Activated naive CD8-positive, alpha-beta T cell treated with anti-CD3 and anti-CD28 coated beads, Interleukin-2, amount 50 U/mL, for 24 hours (primary cell): Measurements from ENCODE around the gene CFAP58.

Source experiments
- ATAC-seq: fragments of 150-1000 bp; cut with Tn5 transposase; one replicate; pipeline ENCODE4 v1.10.0; 2021
- DNase-seq: peaks from one replicate; pipeline ENCODE4 v3.0.0; 2021
- H3K27ac Mint-ChIP-seq: one replicate; pipeline ENCODE4 v1.8.0; 2021; ENCODE audit warnings: mild to moderate bottlenecking, mixed read lengths
- H3K27me3 Mint-ChIP-seq: one replicate; pipeline ENCODE4 v1.8.0; 2021; ENCODE audit warnings: mixed read lengths
- H3K36me3 Mint-ChIP-seq: one replicate; pipeline ENCODE4 v1.8.0; 2021; ENCODE audit warnings: low read depth, mixed read lengths
- H3K4me1 Mint-ChIP-seq: one replicate; pipeline ENCODE4 v1.8.0; 2021; ENCODE audit warnings: mixed read lengths
- H3K4me3 Mint-ChIP-seq: one replicate; pipeline ENCODE4 v1.8.0; 2021; ENCODE audit warnings: mild to moderate bottlenecking, moderate library complexity, mixed read lengths
- H3K9me3 Mint-ChIP-seq: one replicate; pipeline ENCODE4 v1.8.0; 2021; ENCODE audit warnings: mixed read lengths

CFAP58 gene

GRCh38 chr10:104406715-104407650, 53.4 kb downstream of the CFAP58 start:
- no peak overlapping the region for H3K4me3 Mint-ChIP-seq
- H3K27ac Mint-ChIP-seq: no peak overlapping the region
- ATAC-seq (no peak), DNase-seq (no peak)
- no peaks in the 10 kb centered on the region for H3K36me3 Mint-ChIP-seq
- H3K4me1 Mint-ChIP-seq: no peaks in the 10 kb centered on the region
- peaks cover 4% of the 10 kb centered on the region for H3K27me3 Mint-ChIP-seq
- no peaks in the 10 kb centered on the region for H3K9me3 Mint-ChIP-seq

- Mint-ChIP-seq H3K27me3 (peaks cover 8% of the 10 kb centered on the region), H3K36me3 (no peaks in the 10 kb centered on the region), H3K27ac (no peak overlapping the region), H3K4me3 (no peak overlapping the region), H3K4me1 (peaks cover 2% of the 10 kb centered on the region), H3K9me3 (no peaks in the 10 kb centered on the region)
- DNase-seq (no peak), ATAC-seq (no peak)
Observed at GRCh38 chr10:104413528-104413927, 59.9 kb downstream of the CFAP58 start.

- Mint-ChIP-seq H3K36me3 (no peaks in the 10 kb centered on the region), H3K27me3 (peaks cover 6% of the 10 kb centered on the region), H3K4me1 (peaks cover 2% of the 10 kb centered on the region), H3K4me3 (no peak overlapping the region), H3K27ac (no peak overlapping the region), H3K9me3 (no peaks in the 10 kb centered on the region)
- no peak for ATAC-seq
- no peak for DNase-seq
Observed at GRCh38 chr10:104415526-104416165, 62.0 kb downstream of the CFAP58 start.

GRCh38 chr10:104416851-104417250, 63.2 kb downstream of the CFAP58 start:
- Mint-ChIP-seq H3K4me3 (no peak overlapping the region), H3K4me1 (peaks cover 2% of the 10 kb centered on the region), H3K27ac (no peak overlapping the region), H3K27me3 (peaks cover 6% of the 10 kb centered on the region), H3K9me3 (no peaks in the 10 kb centered on the region), H3K36me3 (no peaks in the 10 kb centered on the region)
- DNase-seq (no peak), ATAC-seq (no peak)

GRCh38 chr10:104417637-104418292, 64.1 kb downstream of the CFAP58 start:
- no peaks in the 10 kb centered on the region for H3K36me3 Mint-ChIP-seq
- H3K4me3 Mint-ChIP-seq: no peak overlapping the region
- no peak for DNase-seq
- no peaks in the 10 kb centered on the region for H3K9me3 Mint-ChIP-seq
- peaks cover 2% of the 10 kb centered on the region for H3K4me1 Mint-ChIP-seq
- H3K27ac Mint-ChIP-seq: no peak overlapping the region
- ATAC-seq: no peak
- peaks cover 6% of the 10 kb centered on the region for H3K27me3 Mint-ChIP-seq

- no peak for DNase-seq
- H3K36me3 Mint-ChIP-seq: no peaks in the 10 kb centered on the region
- H3K27me3 Mint-ChIP-seq: no peaks in the 10 kb centered on the region
- H3K27ac Mint-ChIP-seq: no peak overlapping the region
- H3K4me1 Mint-ChIP-seq: no peaks in the 10 kb centered on the region
- no peak for ATAC-seq
- H3K4me3 Mint-ChIP-seq: no peak overlapping the region
- no peaks in the 10 kb centered on the region for H3K9me3 Mint-ChIP-seq
Observed at GRCh38 chr10:104424719-104425118, 71.1 kb downstream of the CFAP58 start.

GRCh38 chr10:104427989-104428388, 74.4 kb downstream of the CFAP58 start:
- H3K9me3 Mint-ChIP-seq: no peaks in the 10 kb centered on the region
- no peaks in the 10 kb centered on the region for H3K36me3 Mint-ChIP-seq
- DNase-seq: no peak
- H3K27ac Mint-ChIP-seq: no peak overlapping the region
- no peak overlapping the region for H3K4me3 Mint-ChIP-seq
- H3K4me1 Mint-ChIP-seq: no peaks in the 10 kb centered on the region
- ATAC-seq: no peak
- peaks cover 6% of the 10 kb centered on the region for H3K27me3 Mint-ChIP-seq

- H3K4me3 Mint-ChIP-seq: no peak overlapping the region
- peaks cover 12% of the 10 kb centered on the region for H3K27me3 Mint-ChIP-seq
- H3K9me3 Mint-ChIP-seq: no peaks in the 10 kb centered on the region
- no peaks in the 10 kb centered on the region for H3K4me1 Mint-ChIP-seq
- ATAC-seq: no peak
- DNase-seq: no peak
- no peak overlapping the region for H3K27ac Mint-ChIP-seq
- H3K36me3 Mint-ChIP-seq: no peaks in the 10 kb centered on the region
Observed at GRCh38 chr10:104429846-104430245, 76.2 kb downstream of the CFAP58 start.

GRCh38 chr10:104430360-104430759, 76.7 kb downstream of the CFAP58 start:
- DNase-seq: no peak
- Mint-ChIP-seq H3K9me3 (no peaks in the 10 kb centered on the region), H3K4me3 (no peak overlapping the region), H3K36me3 (no peaks in the 10 kb centered on the region), H3K4me1 (no peaks in the 10 kb centered on the region), H3K27me3 (peaks cover 12% of the 10 kb centered on the region), H3K27ac (no peak overlapping the region)
- no peak for ATAC-seq

GRCh38 chr10:104433669-104434068, 80.0 kb downstream of the CFAP58 start:
- no peaks in the 10 kb centered on the region for H3K36me3 Mint-ChIP-seq
- no peak overlapping the region for H3K27ac Mint-ChIP-seq
- peaks cover 17% of the 10 kb centered on the region for H3K27me3 Mint-ChIP-seq
- H3K4me1 Mint-ChIP-seq: no peaks in the 10 kb centered on the region
- DNase-seq: no peak
- no peaks in the 10 kb centered on the region for H3K9me3 Mint-ChIP-seq
- H3K4me3 Mint-ChIP-seq: no peak overlapping the region
- no peak for ATAC-seq

- H3K9me3 Mint-ChIP-seq: no peaks in the 10 kb centered on the region
- no peak overlapping the region for H3K27ac Mint-ChIP-seq
- H3K4me3 Mint-ChIP-seq: no peak overlapping the region
- ATAC-seq: no peak
- no peaks in the 10 kb centered on the region for H3K4me1 Mint-ChIP-seq
- peaks cover 17% of the 10 kb centered on the region for H3K27me3 Mint-ChIP-seq
- H3K36me3 Mint-ChIP-seq: no peaks in the 10 kb centered on the region
- DNase-seq: no peak
Observed at GRCh38 chr10:104434601-104435000, 81.0 kb downstream of the CFAP58 start.

GRCh38 chr10:104435822-104436221, 82.2 kb downstream of the CFAP58 start:
- Mint-ChIP-seq H3K9me3 (no peaks in the 10 kb centered on the region), H3K27ac (no peak overlapping the region), H3K27me3 (peaks cover 13% of the 10 kb centered on the region), H3K36me3 (no peaks in the 10 kb centered on the region), H3K4me3 (no peak overlapping the region), H3K4me1 (no peaks in the 10 kb centered on the region)
- no peak for ATAC-seq
- DNase-seq: no peak

- H3K27ac Mint-ChIP-seq: no peak overlapping the region
- H3K4me1 Mint-ChIP-seq: no peaks in the 10 kb centered on the region
- ATAC-seq (no peak), DNase-seq (no peak)
- H3K4me3 Mint-ChIP-seq: no peak overlapping the region
- peaks cover 12% of the 10 kb centered on the region for H3K27me3 Mint-ChIP-seq
- H3K9me3 Mint-ChIP-seq: no peaks in the 10 kb centered on the region
- H3K36me3 Mint-ChIP-seq: no peaks in the 10 kb centered on the region
Observed at GRCh38 chr10:104437226-104437625, 83.6 kb downstream of the CFAP58 start.

- no peak for ATAC-seq
- Mint-ChIP-seq H3K4me1 (peaks cover 2% of the 10 kb centered on the region), H3K9me3 (no peaks in the 10 kb centered on the region), H3K27ac (no peak overlapping the region), H3K36me3 (no peaks in the 10 kb centered on the region), H3K27me3 (peaks cover 6% of the 10 kb centered on the region), H3K4me3 (no peak overlapping the region)
- DNase-seq: no peak
Observed at GRCh38 chr10:104440221-104440620, 86.6 kb downstream of the CFAP58 start.
